Activated T-helper 1 cell treated with anti-CD3 and anti-CD28 coated beads, Interleukin-12 subunit alpha, Interleukin-12 subunit beta, Interleukin-2, Interleukin-4 antibody, amounts not matched to agents 30 ng/mL and 10 ng/mL and 1 ng/mL, durations not matched to agents 14 hours and 24 hours and 36 hours (primary cell): ENCODE measurements around the gene RTF2. TPM values are rescaled to one million over a fixed set of nuclear protein-coding genes. Genes with fewer than 3 reads are reported as not detected.
A peak's percentile ranks its signal among the peaks of the same experiment; 100 is the strongest.

ENCODE experiments used
- DNase-seq: peaks from one replicate; pipeline ENCODE4 v3.0.0; 2021; ENCODE audit warnings: low spot score
- H3K27ac Mint-ChIP-seq: one replicate; pipeline ENCODE4 v1.8.0; 2021; ENCODE audit warnings: mild to moderate bottlenecking, mixed read lengths
- H3K27me3 Mint-ChIP-seq: one replicate; pipeline ENCODE4 v1.8.0; 2022; ENCODE audit warnings: mild to moderate bottlenecking, moderate library complexity, mixed read lengths; ENCODE audit not compliant: insufficient read depth
- H3K36me3 Mint-ChIP-seq: one replicate; pipeline ENCODE4 v1.8.0; 2021; ENCODE audit warnings: low read depth, mixed read lengths
- H3K4me1 Mint-ChIP-seq: one replicate; pipeline ENCODE4 v1.8.0; 2021; ENCODE audit warnings: low read depth, mixed read lengths
- H3K4me3 Mint-ChIP-seq: one replicate; pipeline ENCODE4 v1.8.0; 2021; ENCODE audit warnings: mild to moderate bottlenecking, moderate library complexity, mixed read lengths
- H3K9me3 Mint-ChIP-seq: one replicate; pipeline ENCODE4 v1.8.0; 2021; ENCODE audit warnings: mixed read lengths
- intact Hi-C: fragments of 100-400 bp; cut with micrococcal nuclease; formaldehyde crosslinking; loops from one replicate; pipeline ENCODE4 v1.15.1; 2024
- total RNA-seq: library from RNA; stranded (reverse); gene quantifications from 2 replicates; pipeline ENCODE4 v1.2.3, GENCODE V29; 2022

Gene RTF2
- total RNA-seq = 106 and 113 TPM in 2 replicates

- Mint-ChIP-seq H3K9me3 (no peaks in the 10 kb centered on the region), H3K27me3 (no peaks in the 10 kb centered on the region), H3K4me3 (peak within 1 kb of the TSS; percentile 100), H3K27ac (peak within 1 kb of the TSS; percentile 99), H3K36me3 (peaks cover 20% of the 10 kb centered on the region), H3K4me1 (peaks cover 56% of the 10 kb centered on the region)
- peak; percentile 98 for DNase-seq
- intact Hi-C loops = loop anchor here (1.0 kb wide), 5 partner anchors 28 to 110 kb away; partner anchors contain the start of genes AURKA, CSTF1 and FAM210B
Observed at GRCh38 chr20:56468316-56469076, at the start of gene RTF2. RTF2 (plus strand) TSS chr20:56468627; CDS start chr20:56468698, 71 bp downstream.

- H3K27ac Mint-ChIP-seq = no peak overlapping the region
- no peak for DNase-seq
Observed at GRCh38 chr20:56420028-56420427, 48.4 kb upstream of the RTF2 start.

GRCh38 chr20:56420940-56421688, 47.3 kb upstream of the RTF2 start:
- Mint-ChIP-seq H3K27ac (peak overlapping the region; percentile 65), H3K4me3 (peak overlapping the region; percentile 28), H3K36me3 (peaks cover 38% of the 10 kb centered on the region), H3K27me3 (no peaks in the 10 kb centered on the region), H3K9me3 (peaks cover 3% of the 10 kb centered on the region), H3K4me1 (peaks cover 57% of the 10 kb centered on the region)
- DNase-seq = no peak
- intact Hi-C loops = no loop called here

More at GRCh38 chr20:56420028-56420427, 48.4 kb upstream of the RTF2 start:
- Mint-ChIP-seq H3K4me3 (no peak overlapping the region), H3K27me3 (no peaks in the 10 kb centered on the region), H3K9me3 (peaks cover 3% of the 10 kb centered on the region), H3K4me1 (peaks cover 64% of the 10 kb centered on the region), H3K36me3 (peaks cover 38% of the 10 kb centered on the region)
- intact Hi-C loops = no loop called here

GRCh38 chr20:56422076-56422823, 46.2 kb upstream of the RTF2 start:
- Mint-ChIP-seq H3K27ac (peak overlapping the region; percentile 56), H3K9me3 (peaks cover 3% of the 10 kb centered on the region), H3K4me3 (peak overlapping the region; percentile 24), H3K27me3 (no peaks in the 10 kb centered on the region), H3K36me3 (peaks cover 30% of the 10 kb centered on the region), H3K4me1 (peaks cover 51% of the 10 kb centered on the region)
- DNase-seq = no peak
- intact Hi-C loops = no loop called here

- peaks cover 51% of the 10 kb centered on the region for H3K4me1 Mint-ChIP-seq
- peaks cover 30% of the 10 kb centered on the region for H3K36me3 Mint-ChIP-seq
- DNase-seq = no peak
- peak overlapping the region; percentile 56 for H3K27ac Mint-ChIP-seq
- H3K4me3 Mint-ChIP-seq = peak overlapping the region; percentile 1
- no peaks in the 10 kb centered on the region for H3K27me3 Mint-ChIP-seq
- intact Hi-C loops = no loop called here
- H3K9me3 Mint-ChIP-seq = peaks cover 3% of the 10 kb centered on the region
Observed at GRCh38 chr20:56422824-56423189, 45.6 kb upstream of the RTF2 start.

- no peak overlapping the region for H3K4me3 Mint-ChIP-seq
- H3K27me3 Mint-ChIP-seq = no peaks in the 10 kb centered on the region
- H3K36me3 Mint-ChIP-seq = peaks cover 29% of the 10 kb centered on the region
- no peak for DNase-seq
- peaks cover 3% of the 10 kb centered on the region for H3K9me3 Mint-ChIP-seq
- peaks cover 51% of the 10 kb centered on the region for H3K4me1 Mint-ChIP-seq
- intact Hi-C loops = no loop called here
- no peak overlapping the region for H3K27ac Mint-ChIP-seq
Observed at GRCh38 chr20:56423211-56423610, 45.2 kb upstream of the RTF2 start.

GRCh38 chr20:56423886-56424285, 44.5 kb upstream of the RTF2 start:
- no peaks in the 10 kb centered on the region for H3K27me3 Mint-ChIP-seq
- no peak overlapping the region for H3K27ac Mint-ChIP-seq
- DNase-seq = no peak
- H3K36me3 Mint-ChIP-seq = peaks cover 24% of the 10 kb centered on the region
- intact Hi-C loops = no loop called here
- no peak overlapping the region for H3K4me3 Mint-ChIP-seq
- H3K4me1 Mint-ChIP-seq = peaks cover 51% of the 10 kb centered on the region
- H3K9me3 Mint-ChIP-seq = peaks cover 2% of the 10 kb centered on the region

GRCh38 chr20:56424931-56425330, 43.5 kb upstream of the RTF2 start:
- Mint-ChIP-seq H3K27ac (no peak overlapping the region), H3K36me3 (peaks cover 28% of the 10 kb centered on the region), H3K4me3 (no peak overlapping the region), H3K27me3 (no peaks in the 10 kb centered on the region), H3K4me1 (peaks cover 57% of the 10 kb centered on the region), H3K9me3 (peaks cover 4% of the 10 kb centered on the region)
- intact Hi-C loops = no loop called here
- no peak for DNase-seq

- peaks cover 27% of the 10 kb centered on the region for H3K36me3 Mint-ChIP-seq
- DNase-seq = no peak
- peaks cover 4% of the 10 kb centered on the region for H3K9me3 Mint-ChIP-seq
- intact Hi-C loops = no loop called here
- H3K4me3 Mint-ChIP-seq = no peak overlapping the region
- peaks cover 62% of the 10 kb centered on the region for H3K4me1 Mint-ChIP-seq
- no peak overlapping the region for H3K27ac Mint-ChIP-seq
- H3K27me3 Mint-ChIP-seq = no peaks in the 10 kb centered on the region
Observed at GRCh38 chr20:56426026-56426425, 42.4 kb upstream of the RTF2 start.

GRCh38 chr20:56426926-56427325, 41.5 kb upstream of the RTF2 start:
- peaks cover 4% of the 10 kb centered on the region for H3K9me3 Mint-ChIP-seq
- no peak overlapping the region for H3K27ac Mint-ChIP-seq
- no peak overlapping the region for H3K4me3 Mint-ChIP-seq
- H3K27me3 Mint-ChIP-seq = no peaks in the 10 kb centered on the region
- no peak for DNase-seq
- peaks cover 56% of the 10 kb centered on the region for H3K4me1 Mint-ChIP-seq
- H3K36me3 Mint-ChIP-seq = peaks cover 22% of the 10 kb centered on the region
- intact Hi-C loops = no loop called here

- intact Hi-C loops = no loop called here
- Mint-ChIP-seq H3K9me3 (peaks cover 4% of the 10 kb centered on the region), H3K4me1 (peaks cover 49% of the 10 kb centered on the region), H3K27me3 (no peaks in the 10 kb centered on the region), H3K27ac (peak overlapping the region; percentile 76), H3K36me3 (peaks cover 13% of the 10 kb centered on the region), H3K4me3 (no peak overlapping the region)
- no peak for DNase-seq
Observed at GRCh38 chr20:56427797-56428196, 40.6 kb upstream of the RTF2 start.

GRCh38 chr20:56428410-56428809, 40.0 kb upstream of the RTF2 start:
- H3K4me1 Mint-ChIP-seq = peaks cover 50% of the 10 kb centered on the region
- no peak overlapping the region for H3K4me3 Mint-ChIP-seq
- H3K27ac Mint-ChIP-seq = peak overlapping the region; percentile 7
- intact Hi-C loops = no loop called here
- no peaks in the 10 kb centered on the region for H3K27me3 Mint-ChIP-seq
- no peak for DNase-seq
- H3K36me3 Mint-ChIP-seq = peaks cover 17% of the 10 kb centered on the region
- H3K9me3 Mint-ChIP-seq = peaks cover 4% of the 10 kb centered on the region
